ENCODE measurements around the gene ZDHHC7. TPM values are rescaled to one million over a fixed set of nuclear protein-coding genes. Genes with fewer than 3 reads are reported as not detected.

The ZDHHC7 gene
- total and polyA plus RNA-seq, 2 donors (not counting 1 experiment from before 2014, with no cell fraction given): 96.4 to 135 TPM

GRCh38 chr16:85057212-85057889 lies 46.0 kb upstream of the ZDHHC7 start:
- H3K9me3 ChIP-seq (ENCODE audit: control insufficient read depth, insufficient read depth, low read depth, low read length): no peaks in the 10 kb centered on the region
- H3K4me1 ChIP-seq (ENCODE audit: control insufficient read depth, extremely low read depth, insufficient read depth, low read length): peaks cover 5% of the 10 kb centered on the region
- no peak for DNase-seq (ENCODE audit: low read depth in 2 of 2)
- no peak overlapping the region for H3K4me3 ChIP-seq (replicated peaks in 1 of 4; ENCODE audit: control extremely low read depth in 1 of 4, insufficient read depth in 1 of 4, low read depth in 3 of 4, low read length in 4 of 4)
- H4K20me1 ChIP-seq (ENCODE audit: control insufficient read depth, extremely low read depth, insufficient read depth, low read length): no peaks in the 10 kb centered on the region
- H3K9ac ChIP-seq (ENCODE audit: insufficient read depth, low read length): no peak overlapping the region
- H3K27me3 ChIP-seq (ENCODE audit: control insufficient read depth, insufficient read depth, low read length): no peaks in the 10 kb centered on the region
- TF ChIP-seq EZH2 (IDR thresholded peaks at IDR 0.05; ENCODE audit: low read length, missing control alignments): no peak
- TF ChIP-seq CTCF (conservative IDR thresholded peaks at IDR 0.05 in 1 of 2, IDR thresholded peaks at IDR 0.05 in 1 of 2; ENCODE audit: low read depth in 1 of 2, low read length in 2 of 2): no peak
- no peak overlapping the region for H3K4me2 ChIP-seq (ENCODE audit: extremely low read depth, insufficient read depth, low read length)
- H3K27ac ChIP-seq (ENCODE audit: insufficient read depth, low read length): no peak overlapping the region
- H3K79me2 ChIP-seq (ENCODE audit: control insufficient read depth, insufficient read depth, low read length): no peaks in the 10 kb centered on the region
- H2AFZ ChIP-seq (ENCODE audit: low read length): no peak overlapping the region
- no peaks in the 10 kb centered on the region for H3K36me3 ChIP-seq (ENCODE audit: control insufficient read depth, insufficient read depth, low read length)

GRCh38 chr16:85056211-85056748 lies 44.9 kb upstream of the ZDHHC7 start:
- peak overlapping the region; percentile 82 for H3K4me2 ChIP-seq (ENCODE audit: extremely low read depth, insufficient read depth, low read length)
- no peaks in the 10 kb centered on the region for H3K79me2 ChIP-seq (ENCODE audit: control insufficient read depth, insufficient read depth, low read length)
- no peak overlapping the region for H3K4me3 ChIP-seq (replicated peaks in 1 of 4; ENCODE audit: control extremely low read depth in 1 of 4, insufficient read depth in 1 of 4, low read depth in 3 of 4, low read length in 4 of 4)
- H3K36me3 ChIP-seq (ENCODE audit: control insufficient read depth, insufficient read depth, low read length): no peaks in the 10 kb centered on the region
- no peak overlapping the region for H2AFZ ChIP-seq (ENCODE audit: low read length)
- H3K4me1 ChIP-seq (ENCODE audit: control insufficient read depth, extremely low read depth, insufficient read depth, low read length): peaks cover 5% of the 10 kb centered on the region
- no peak overlapping the region for H3K9ac ChIP-seq (ENCODE audit: insufficient read depth, low read length)
- H4K20me1 ChIP-seq (ENCODE audit: control insufficient read depth, extremely low read depth, insufficient read depth, low read length): no peaks in the 10 kb centered on the region
- H3K9me3 ChIP-seq (ENCODE audit: control insufficient read depth, insufficient read depth, low read depth, low read length): no peaks in the 10 kb centered on the region
- no peaks in the 10 kb centered on the region for H3K27me3 ChIP-seq (ENCODE audit: control insufficient read depth, insufficient read depth, low read length)
- peak; percentile 31 to 57 for DNase-seq (ENCODE audit: low read depth in 2 of 2)
- TF ChIP-seq CTCF (conservative IDR thresholded peaks at IDR 0.05 in 1 of 2, IDR thresholded peaks at IDR 0.05 in 1 of 2; ENCODE audit: low read depth in 1 of 2, low read length in 2 of 2) (peak; percentile 45 to 72), EZH2 (IDR thresholded peaks at IDR 0.05; ENCODE audit: low read length, missing control alignments) (no peak)
- no peak overlapping the region for H3K27ac ChIP-seq (ENCODE audit: insufficient read depth, low read length)

GRCh38 chr16:85055493-85056210 lies 44.3 kb upstream of the ZDHHC7 start:
- Histone ChIP-seq H3K79me2 (ENCODE audit: control insufficient read depth, insufficient read depth, low read length) (no peaks in the 10 kb centered on the region), H3K4me1 (ENCODE audit: control insufficient read depth, extremely low read depth, insufficient read depth, low read length) (peaks cover 5% of the 10 kb centered on the region), H3K27ac (ENCODE audit: insufficient read depth, low read length) (peak overlapping the region; percentile 31), H3K9me3 (ENCODE audit: control insufficient read depth, insufficient read depth, low read depth, low read length) (no peaks in the 10 kb centered on the region), H2AFZ (ENCODE audit: low read length) (peak overlapping the region; percentile 79), H3K36me3 (ENCODE audit: control insufficient read depth, insufficient read depth, low read length) (no peaks in the 10 kb centered on the region), H3K27me3 (ENCODE audit: control insufficient read depth, insufficient read depth, low read length) (no peaks in the 10 kb centered on the region), H3K4me2 (ENCODE audit: extremely low read depth, insufficient read depth, low read length) (peak overlapping the region; percentile 82), H3K9ac (ENCODE audit: insufficient read depth, low read length) (peak overlapping the region; percentile 16), H3K4me3 (replicated peaks in 1 of 4; ENCODE audit: control extremely low read depth in 1 of 4, insufficient read depth in 1 of 4, low read depth in 3 of 4, low read length in 4 of 4) (peak overlapping the region; percentile 32 to 62 (median 40)), H4K20me1 (ENCODE audit: control insufficient read depth, extremely low read depth, insufficient read depth, low read length) (no peaks in the 10 kb centered on the region)
- peak; percentile 74 to 80 for DNase-seq (ENCODE audit: low read depth in 2 of 2)
- TF ChIP-seq EZH2 (IDR thresholded peaks at IDR 0.05; ENCODE audit: low read length, missing control alignments) (no peak), CTCF (conservative IDR thresholded peaks at IDR 0.05 in 1 of 2, IDR thresholded peaks at IDR 0.05 in 1 of 2; ENCODE audit: low read depth in 1 of 2, low read length in 2 of 2) (no peak)
